ENCODE results near the gene RARRES1. TPM values are rescaled to one million over a fixed set of nuclear protein-coding genes. Genes with fewer than 3 reads are reported as not detected.

RARRES1 gene
- total and polyA plus RNA-seq, 5 donors from 2014 or later, result not detected

DNA sequence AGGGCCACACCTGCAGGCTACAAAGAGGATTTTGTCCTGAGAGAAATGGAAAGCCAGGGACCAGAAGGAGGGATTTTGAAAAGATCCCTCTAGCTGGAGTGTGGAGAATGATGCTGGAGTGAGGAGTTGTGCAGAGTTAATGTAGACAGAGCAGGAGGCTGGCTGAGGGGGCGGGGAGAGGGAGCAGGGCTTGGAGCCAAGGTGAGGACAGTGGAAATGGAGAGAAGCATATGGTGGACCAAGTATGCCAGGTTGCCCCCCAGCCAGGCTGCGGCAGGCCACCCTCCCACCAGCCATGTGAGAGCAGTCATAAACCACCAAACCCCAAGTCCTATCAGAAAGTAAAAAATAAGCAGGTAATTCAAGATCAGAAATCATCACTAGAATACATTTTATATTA, 14.7 kb downstream of the RARRES1 start:
- Mint-ChIP-seq H3K27me3 (no peaks in the 10 kb centered on the region), H3K27ac (peak overlapping the region in 1 of 3 donors; percentile 90), H3K4me3 (no peak overlapping the region), H3K9me3 (no peaks in the 10 kb centered on the region), H3K36me3 (peaks cover 34% of the 10 kb centered on the region), H3K4me1 (peaks cover 9 to 35% (median 15%) of the 10 kb centered on the region in 4 donors)
- Histone ChIP-seq H3K27me3 (ENCODE audit: control insufficient read depth, insufficient read depth, low read length) (no peaks in the 10 kb centered on the region), H3K4me1 (ENCODE audit: control insufficient read depth, insufficient read depth, low read length, poor library complexity, severe bottlenecking) (peaks cover 8% of the 10 kb centered on the region), H3K4me3 (ENCODE audit: low read depth, low read length) (no peak overlapping the region), H3K9me3 (ENCODE audit: control insufficient read depth in 2 of 2, low read length in 2 of 2) (no peaks in the 10 kb centered on the region), H3K27ac (ENCODE audit: insufficient read depth, low read length, poor library complexity, severe bottlenecking) (no peak overlapping the region), H3K36me3 (ENCODE audit: control insufficient read depth, insufficient read depth, low read length) (peaks cover 6% of the 10 kb centered on the region)
- no peak for ATAC-seq (ENCODE audit: low read depth in 2 of 2)
- no peak for DNase-seq

DNA sequence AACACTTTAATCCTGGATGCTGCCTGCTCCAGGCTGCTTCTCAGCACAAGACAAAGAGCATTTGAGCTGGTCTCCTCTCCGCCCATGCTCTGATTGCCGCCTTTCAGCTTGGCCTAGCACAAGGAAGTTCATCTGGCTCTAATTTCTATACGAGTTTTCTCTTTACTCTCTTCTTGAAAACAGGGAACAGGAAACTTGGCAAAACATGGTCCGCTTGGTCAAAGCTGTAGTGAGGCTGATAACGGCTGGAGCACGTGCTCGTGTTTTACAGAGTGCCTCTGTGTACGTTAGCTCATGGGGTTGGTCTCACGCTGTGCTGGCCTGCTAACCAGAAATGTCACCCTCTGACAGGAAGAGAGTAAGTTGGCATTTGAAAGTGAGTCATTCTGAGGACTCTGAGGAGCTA, 19.2 kb downstream of the RARRES1 start:
- Mint-ChIP-seq H3K27me3 (no peaks in the 10 kb centered on the region), H3K4me1 (peaks cover 4 to 7% (median 6%) of the 10 kb centered on the region in 4 donors), H3K36me3 (peaks cover 48% of the 10 kb centered on the region), H3K27ac (peak overlapping the region in 2 of 3 donors; percentile 38 to 67), H3K9me3 (no peaks in the 10 kb centered on the region), H3K4me3 (no peak overlapping the region)
- no peak overlapping the region for H3K27ac ChIP-seq (ENCODE audit: insufficient read depth, low read length, poor library complexity, severe bottlenecking)
- H3K4me3 ChIP-seq (ENCODE audit: low read depth, low read length), result no peak overlapping the region
- no peaks in the 10 kb centered on the region for H3K27me3 ChIP-seq (ENCODE audit: control insufficient read depth, insufficient read depth, low read length)
- H3K9me3 ChIP-seq (ENCODE audit: control insufficient read depth in 2 of 2, low read length in 2 of 2), result no peaks in the 10 kb centered on the region
- ATAC-seq (ENCODE audit: low read depth in 2 of 2) (no peak), DNase-seq (no peak)
- peaks cover 16% of the 10 kb centered on the region for H3K36me3 ChIP-seq (ENCODE audit: control insufficient read depth, insufficient read depth, low read length)
- no peaks in the 10 kb centered on the region for H3K4me1 ChIP-seq (ENCODE audit: control insufficient read depth, insufficient read depth, low read length, poor library complexity, severe bottlenecking)

DNA sequence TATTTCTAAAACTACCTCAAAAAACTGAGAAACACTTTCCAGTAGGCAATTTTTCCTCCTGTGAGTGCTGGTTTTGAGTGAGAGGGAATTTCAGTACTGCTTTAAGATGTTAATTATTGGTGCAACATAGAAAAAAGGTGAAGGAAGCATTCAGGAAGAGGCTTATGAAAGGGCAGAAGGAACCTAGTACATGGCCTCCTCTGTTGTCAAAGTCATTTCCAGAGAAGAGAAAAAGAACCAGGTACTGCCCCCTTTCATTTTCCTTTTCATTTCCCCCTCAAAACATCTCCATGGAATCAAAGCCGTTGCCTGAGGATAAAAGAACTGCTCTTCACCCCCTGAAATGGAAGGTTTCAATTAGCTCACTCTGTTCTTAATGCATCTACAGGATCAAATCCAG, 19.8 kb downstream of the RARRES1 start:
- Histone ChIP-seq H3K4me1 (ENCODE audit: control insufficient read depth, insufficient read depth, low read length, poor library complexity, severe bottlenecking) (no peaks in the 10 kb centered on the region), H3K4me3 (ENCODE audit: low read depth, low read length) (no peak overlapping the region), H3K27ac (ENCODE audit: insufficient read depth, low read length, poor library complexity, severe bottlenecking) (no peak overlapping the region), H3K36me3 (ENCODE audit: control insufficient read depth, insufficient read depth, low read length) (peaks cover 19% of the 10 kb centered on the region), H3K27me3 (ENCODE audit: control insufficient read depth, insufficient read depth, low read length) (no peaks in the 10 kb centered on the region), H3K9me3 (ENCODE audit: control insufficient read depth in 2 of 2, low read length in 2 of 2) (no peaks in the 10 kb centered on the region)
- H3K27me3 Mint-ChIP-seq, result no peaks in the 10 kb centered on the region
- DNase-seq (no peak), ATAC-seq (ENCODE audit: low read depth in 2 of 2) (no peak)
- no peak overlapping the region for H3K27ac Mint-ChIP-seq
- no peak overlapping the region for H3K4me3 Mint-ChIP-seq
- H3K4me1 Mint-ChIP-seq, result peaks cover 4 to 6% (median 5%) of the 10 kb centered on the region in 4 donors
- H3K36me3 Mint-ChIP-seq, result peaks cover 50% of the 10 kb centered on the region
- H3K9me3 Mint-ChIP-seq, result no peaks in the 10 kb centered on the region

DNA sequence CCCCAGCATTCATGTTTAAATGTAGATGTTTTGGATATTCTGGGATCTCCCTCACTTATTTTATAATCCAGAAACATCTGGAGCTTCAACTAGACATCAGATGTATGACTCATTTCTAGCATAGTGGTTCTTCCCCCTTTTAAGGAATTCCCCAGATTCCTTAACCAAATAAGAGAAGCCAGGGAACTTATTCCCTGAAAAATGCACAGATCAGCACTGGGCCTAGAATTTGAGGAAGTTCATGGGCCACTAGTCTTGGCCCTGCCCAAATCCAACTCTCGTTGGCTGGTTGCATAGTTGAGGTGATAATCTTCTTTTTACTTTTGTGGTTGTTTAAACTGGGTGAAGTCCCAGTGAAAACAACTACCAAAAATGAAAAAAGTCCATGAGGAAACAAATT, 20.4 kb downstream of the RARRES1 start:
- no peak overlapping the region for H3K4me3 Mint-ChIP-seq
- peaks cover 51% of the 10 kb centered on the region for H3K36me3 Mint-ChIP-seq
- H3K4me1 ChIP-seq (ENCODE audit: control insufficient read depth, insufficient read depth, low read length, poor library complexity, severe bottlenecking), result no peaks in the 10 kb centered on the region
- H3K4me1 Mint-ChIP-seq, result peaks cover 0 to 9% (median 5%) of the 10 kb centered on the region in 4 donors
- no peak overlapping the region for H3K27ac Mint-ChIP-seq
- no peaks in the 10 kb centered on the region for H3K27me3 ChIP-seq (ENCODE audit: control insufficient read depth, insufficient read depth, low read length)
- no peak overlapping the region for H3K4me3 ChIP-seq (ENCODE audit: low read depth, low read length)
- H3K9me3 ChIP-seq (ENCODE audit: control insufficient read depth in 2 of 2, low read length in 2 of 2), result no peaks in the 10 kb centered on the region
- no peak overlapping the region for H3K27ac ChIP-seq (ENCODE audit: insufficient read depth, low read length, poor library complexity, severe bottlenecking)
- peaks cover 19% of the 10 kb centered on the region for H3K36me3 ChIP-seq (ENCODE audit: control insufficient read depth, insufficient read depth, low read length)
- no peak for ATAC-seq (ENCODE audit: low read depth in 2 of 2)
- DNase-seq, result no peak
- no peaks in the 10 kb centered on the region for H3K27me3 Mint-ChIP-seq
- no peaks in the 10 kb centered on the region for H3K9me3 Mint-ChIP-seq

DNA sequence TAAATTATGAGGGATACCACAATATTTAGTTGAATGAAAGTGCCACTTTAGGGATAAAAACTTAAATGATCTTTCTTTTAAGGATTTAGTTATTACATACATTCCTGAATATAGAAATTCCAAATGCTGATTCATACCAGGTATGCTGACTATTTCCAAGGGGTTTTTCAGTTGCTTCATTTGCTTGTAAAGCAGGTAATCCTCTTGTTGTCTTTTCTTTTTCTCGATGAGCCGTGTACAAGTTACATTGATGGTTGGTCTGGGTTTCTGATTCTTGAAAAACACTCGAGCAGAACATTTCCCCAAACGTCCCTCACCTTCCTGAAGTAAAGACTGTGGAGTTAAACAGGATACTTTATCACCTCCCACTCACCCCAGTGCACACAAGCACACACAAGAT, 21.7 kb downstream of the RARRES1 start:
- H3K4me1 Mint-ChIP-seq, result peaks cover 0 to 14% (median 3%) of the 10 kb centered on the region in 4 donors
- no peak for ATAC-seq (ENCODE audit: low read depth in 2 of 2)
- Histone ChIP-seq H3K9me3 (ENCODE audit: control insufficient read depth in 2 of 2, low read length in 2 of 2) (no peaks in the 10 kb centered on the region), H3K27ac (ENCODE audit: insufficient read depth, low read length, poor library complexity, severe bottlenecking) (no peak overlapping the region), H3K27me3 (ENCODE audit: control insufficient read depth, insufficient read depth, low read length) (no peaks in the 10 kb centered on the region), H3K4me3 (ENCODE audit: low read depth, low read length) (no peak overlapping the region), H3K4me1 (ENCODE audit: control insufficient read depth, insufficient read depth, low read length, poor library complexity, severe bottlenecking) (no peaks in the 10 kb centered on the region), H3K36me3 (ENCODE audit: control insufficient read depth, insufficient read depth, low read length) (peaks cover 19% of the 10 kb centered on the region)
- no peak overlapping the region for H3K4me3 Mint-ChIP-seq
- H3K36me3 Mint-ChIP-seq, result peaks cover 59% of the 10 kb centered on the region
- no peak for DNase-seq
- H3K27ac Mint-ChIP-seq, result no peak overlapping the region
- H3K9me3 Mint-ChIP-seq, result no peaks in the 10 kb centered on the region
- H3K27me3 Mint-ChIP-seq, result no peaks in the 10 kb centered on the region

DNA sequence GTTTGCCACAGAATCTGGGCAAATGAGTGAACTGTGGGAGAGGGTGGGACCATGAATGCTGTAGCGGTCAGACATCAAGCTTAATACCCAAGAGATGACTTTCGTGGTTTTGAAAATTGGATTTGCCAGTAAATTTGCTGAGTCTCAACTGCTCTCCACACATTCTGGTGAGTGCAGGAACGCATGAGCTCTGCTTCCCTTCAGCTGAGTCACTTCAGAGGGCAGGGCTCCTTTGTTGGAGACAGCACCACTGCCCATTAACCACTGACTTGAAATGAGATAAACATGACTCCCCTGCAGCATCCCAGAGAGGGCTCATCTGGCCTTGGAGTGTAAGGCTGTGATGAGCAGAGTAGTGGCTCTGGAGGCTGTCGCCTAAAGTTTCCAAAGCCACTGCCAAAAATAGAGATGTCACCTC, 22.6 kb downstream of the RARRES1 start:
- Histone ChIP-seq H3K27me3 (ENCODE audit: control insufficient read depth, insufficient read depth, low read length) (no peaks in the 10 kb centered on the region), H3K36me3 (ENCODE audit: control insufficient read depth, insufficient read depth, low read length) (peaks cover 19% of the 10 kb centered on the region), H3K9me3 (ENCODE audit: control insufficient read depth in 2 of 2, low read length in 2 of 2) (no peaks in the 10 kb centered on the region), H3K4me3 (ENCODE audit: low read depth, low read length) (no peak overlapping the region), H3K4me1 (ENCODE audit: control insufficient read depth, insufficient read depth, low read length, poor library complexity, severe bottlenecking) (no peaks in the 10 kb centered on the region), H3K27ac (ENCODE audit: insufficient read depth, low read length, poor library complexity, severe bottlenecking) (no peak overlapping the region)
- DNase-seq, result no peak
- H3K36me3 Mint-ChIP-seq, result peaks cover 60% of the 10 kb centered on the region
- ATAC-seq (ENCODE audit: low read depth in 2 of 2), result no peak
- no peaks in the 10 kb centered on the region for H3K27me3 Mint-ChIP-seq
- no peaks in the 10 kb centered on the region for H3K9me3 Mint-ChIP-seq
- no peak overlapping the region for H3K4me3 Mint-ChIP-seq
- peaks cover 0 to 14% (median 3%) of the 10 kb centered on the region in 4 donors for H3K4me1 Mint-ChIP-seq
- peak overlapping the region in 1 of 3 donors; percentile 32 for H3K27ac Mint-ChIP-seq

DNA sequence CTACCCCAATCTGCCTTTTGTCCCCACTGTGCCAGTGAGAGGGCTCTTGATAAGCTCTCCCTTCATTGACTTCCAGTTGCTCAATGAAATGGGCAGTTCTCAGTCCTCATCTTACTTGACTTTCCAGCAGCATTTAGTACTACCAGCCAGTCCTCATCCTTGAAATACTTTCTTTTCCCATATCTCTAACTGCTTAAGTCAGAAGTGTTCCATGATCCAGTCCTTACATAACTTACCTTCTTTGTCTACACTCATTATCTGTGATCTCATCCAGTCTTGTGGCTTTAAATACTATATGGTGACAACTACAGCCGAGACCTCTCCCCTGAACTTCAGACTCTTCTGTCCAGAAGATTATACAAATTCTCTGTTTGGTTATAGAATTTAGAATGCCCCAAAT, 28.7 kb downstream of the RARRES1 start:
- Histone ChIP-seq H3K4me3 (ENCODE audit: low read depth, low read length) (no peak overlapping the region), H3K27ac (ENCODE audit: insufficient read depth, low read length, poor library complexity, severe bottlenecking) (no peak overlapping the region), H3K4me1 (ENCODE audit: control insufficient read depth, insufficient read depth, low read length, poor library complexity, severe bottlenecking) (no peaks in the 10 kb centered on the region), H3K36me3 (ENCODE audit: control insufficient read depth, insufficient read depth, low read length) (peaks cover 9% of the 10 kb centered on the region), H3K27me3 (ENCODE audit: control insufficient read depth, insufficient read depth, low read length) (no peaks in the 10 kb centered on the region), H3K9me3 (ENCODE audit: control insufficient read depth in 2 of 2, low read length in 2 of 2) (no peaks in the 10 kb centered on the region)
- H3K9me3 Mint-ChIP-seq, result no peaks in the 10 kb centered on the region
- no peak for ATAC-seq (ENCODE audit: low read depth in 2 of 2)
- peaks cover 8 to 26% (median 22%) of the 10 kb centered on the region in 4 donors for H3K4me1 Mint-ChIP-seq
- H3K36me3 Mint-ChIP-seq, result peaks cover 48% of the 10 kb centered on the region
- no peaks in the 10 kb centered on the region for H3K27me3 Mint-ChIP-seq
- H3K4me3 Mint-ChIP-seq, result no peak overlapping the region
- peak overlapping the region in 2 of 3 donors; percentile 21 to 59 for H3K27ac Mint-ChIP-seq
- DNase-seq, result no peak

DNA sequence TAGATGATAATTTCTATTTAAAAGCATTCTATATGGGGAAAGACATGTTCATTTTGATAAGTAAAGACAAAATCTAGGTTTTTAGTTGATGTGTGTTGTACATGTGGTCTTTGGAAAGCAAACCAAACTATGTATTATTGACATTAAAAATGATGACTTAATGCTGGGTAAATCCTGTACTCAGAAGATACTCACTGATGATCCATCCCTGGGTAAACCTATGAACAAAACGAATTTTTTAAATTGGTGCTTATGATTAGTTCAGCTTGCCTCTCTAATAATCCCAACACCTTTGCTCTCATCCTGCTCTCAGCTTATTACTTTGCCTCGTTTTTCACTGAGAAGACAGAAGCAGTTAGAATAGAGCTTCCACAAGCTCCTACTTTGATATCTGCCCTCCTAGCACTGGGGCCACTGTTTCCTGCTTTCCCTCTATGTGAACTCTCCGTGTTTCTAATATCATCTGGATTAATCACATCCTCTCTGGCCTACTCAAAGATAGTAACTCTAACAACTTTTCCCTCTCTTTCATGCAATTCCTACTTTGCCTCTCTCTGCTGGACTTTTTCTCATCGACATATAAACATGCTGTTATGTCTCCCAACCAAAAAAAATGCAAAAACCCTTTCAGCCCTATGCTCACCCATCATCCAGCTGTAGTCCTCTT, 29.3 kb downstream of the RARRES1 start:
- Mint-ChIP-seq H3K4me3 (no peak overlapping the region), H3K27ac (peak overlapping the region in 2 of 3 donors; percentile 21 to 59), H3K4me1 (peaks cover 8 to 27% (median 22%) of the 10 kb centered on the region in 4 donors), H3K36me3 (peaks cover 47% of the 10 kb centered on the region), H3K27me3 (no peaks in the 10 kb centered on the region), H3K9me3 (no peaks in the 10 kb centered on the region)
- no peaks in the 10 kb centered on the region for H3K4me1 ChIP-seq (ENCODE audit: control insufficient read depth, insufficient read depth, low read length, poor library complexity, severe bottlenecking)
- H3K4me3 ChIP-seq (ENCODE audit: low read depth, low read length), result no peak overlapping the region
- no peaks in the 10 kb centered on the region for H3K9me3 ChIP-seq (ENCODE audit: control insufficient read depth in 2 of 2, low read length in 2 of 2)
- H3K27ac ChIP-seq (ENCODE audit: insufficient read depth, low read length, poor library complexity, severe bottlenecking), result no peak overlapping the region
- H3K27me3 ChIP-seq (ENCODE audit: control insufficient read depth, insufficient read depth, low read length), result no peaks in the 10 kb centered on the region
- peaks cover 4% of the 10 kb centered on the region for H3K36me3 ChIP-seq (ENCODE audit: control insufficient read depth, insufficient read depth, low read length)
- DNase-seq, result no peak
- no peak for ATAC-seq (ENCODE audit: low read depth in 2 of 2)

Data from CD4-positive, CD25-positive, alpha-beta regulatory T cell (primary cell).